H1 (cell line): ENCODE data around the gene KRT7.

Experiments
- BRCA1 ChIP-seq: IDR thresholded peaks from 2 replicates; pipeline ENCODE4 v1.6.1; 2012; ENCODE audit warnings: low read depth, low read length, improper control_type of control experiment
- CHD1 ChIP-seq: IDR thresholded peaks from 2 replicates; pipeline ENCODE4 v1.6.1; 2012; ENCODE audit warnings: low read depth, low read length, improper control_type of control experiment
- GABPA ChIP-seq: IDR thresholded peaks from 2 replicates; pipeline ENCODE4 v1.6.1; 2011; ENCODE audit warnings: mild to moderate bottlenecking, low read length, moderate library complexity, borderline replicate concordance; ENCODE audit not compliant: insufficient read depth
- JUND ChIP-seq: IDR thresholded peaks from 2 replicates; pipeline ENCODE4 v1.6.1; 2011; ENCODE audit warnings: mild to moderate bottlenecking, improper control_type of control experiment, low read length
- MAFK ChIP-seq: IDR thresholded peaks from 2 replicates; pipeline ENCODE4 v1.6.1; 2012; ENCODE audit warnings: low read depth, mild to moderate bottlenecking, improper control_type of control experiment, low read length
- MAX ChIP-seq: IDR thresholded peaks from 2 replicates; pipeline ENCODE4 v1.6.1; 2012; ENCODE audit warnings: inconsistent platforms
- POLR2A ChIP-seq, 2 experiments: IDR thresholded peaks; 1 replicate in 1 of 2; 2 replicates in 1 of 2; pipeline ENCODE4 v1.6.1; 2011; ENCODE audit warnings: low read depth in 2 of 2, low read length in 2 of 2, mild to moderate bottlenecking in 2 of 2; ENCODE audit errors: control extremely low read depth in 1 of 2
- POLR2AphosphoS5 ChIP-seq: IDR thresholded peaks from 2 replicates; pipeline ENCODE4 v1.6.1; 2011; ENCODE audit warnings: low read depth, low read length
- SP1 ChIP-seq: IDR thresholded peaks from 2 replicates; pipeline ENCODE4 v1.6.1; 2011; ENCODE audit warnings: low read depth, low read length
- TAF1 ChIP-seq: IDR thresholded peaks from 2 replicates; pipeline ENCODE4 v1.6.1; 2011; ENCODE audit warnings: mild to moderate bottlenecking, low read depth, low read length
- TAF7 ChIP-seq: optimal IDR thresholded peaks from 2 replicates; pipeline ENCODE3; 2011; ENCODE audit warnings: low read depth, mild to moderate bottlenecking, inconsistent platforms, low read length, moderate library complexity, borderline replicate concordance
- TF ChIP-seq, protein P1 (sequence below), 3 experiments: IDR thresholded peaks; 1 replicate in 2 of 3; 2 replicates in 1 of 3; pipeline versions ENCODE4 v1.5.1 to v1.6.1; 2011; ENCODE audit warnings: low read length in 3 of 3, mild to moderate bottlenecking in 3 of 3, inconsistent platforms in 2 of 3, low read depth in 1 of 3, moderate library complexity in 1 of 3; ENCODE audit not compliant: insufficient read depth in 1 of 3; ENCODE audit errors: control extremely low read depth in 1 of 3

GRCh38 chr12:52253391-52254179 is 20.5 kb downstream of the KRT7 start:
- TF ChIP-seq MAX (no peak), MAFK (no peak), POLR2AphosphoS5 (no peak), JUND (no peak), TAF7 (no peak), POLR2A (IDR thresholded peaks at IDR 0.05; ENCODE audit: control extremely low read depth in 1 of 2, low read depth in 2 of 2, low read length in 2 of 2) (no peak), GABPA (no peak), CHD1 (no peak), TAF1 (no peak), BRCA1 (no peak), SP1 (no peak)
- TF ChIP-seq, protein P1, sequence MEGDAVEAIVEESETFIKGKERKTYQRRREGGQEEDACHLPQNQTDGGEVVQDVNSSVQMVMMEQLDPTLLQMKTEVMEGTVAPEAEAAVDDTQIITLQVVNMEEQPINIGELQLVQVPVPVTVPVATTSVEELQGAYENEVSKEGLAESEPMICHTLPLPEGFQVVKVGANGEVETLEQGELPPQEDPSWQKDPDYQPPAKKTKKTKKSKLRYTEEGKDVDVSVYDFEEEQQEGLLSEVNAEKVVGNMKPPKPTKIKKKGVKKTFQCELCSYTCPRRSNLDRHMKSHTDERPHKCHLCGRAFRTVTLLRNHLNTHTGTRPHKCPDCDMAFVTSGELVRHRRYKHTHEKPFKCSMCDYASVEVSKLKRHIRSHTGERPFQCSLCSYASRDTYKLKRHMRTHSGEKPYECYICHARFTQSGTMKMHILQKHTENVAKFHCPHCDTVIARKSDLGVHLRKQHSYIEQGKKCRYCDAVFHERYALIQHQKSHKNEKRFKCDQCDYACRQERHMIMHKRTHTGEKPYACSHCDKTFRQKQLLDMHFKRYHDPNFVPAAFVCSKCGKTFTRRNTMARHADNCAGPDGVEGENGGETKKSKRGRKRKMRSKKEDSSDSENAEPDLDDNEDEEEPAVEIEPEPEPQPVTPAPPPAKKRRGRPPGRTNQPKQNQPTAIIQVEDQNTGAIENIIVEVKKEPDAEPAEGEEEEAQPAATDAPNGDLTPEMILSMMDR (IDR thresholded peaks at IDR 0.05; ENCODE audit: control extremely low read depth in 1 of 3, insufficient read depth in 1 of 3, low read depth in 1 of 3, low read length in 3 of 3): no peak
